ENCODE results near the gene ASB14.

Gene ASB14

GRCh38 chr3:57256844-57257243 lies 35.6 kb downstream of the ASB14 start:
- no peak overlapping the region for H3K4me3 ChIP-seq (ENCODE audit: low read depth, low read length)
- no peak for TF ChIP-seq CTCF (IDR thresholded peaks at IDR 0.05; ENCODE audit: borderline replicate concordance, insufficient read depth, low read depth, low read length)

GRCh38 chr3:57252404-57252803 lies 40.1 kb downstream of the ASB14 start:
- TF ChIP-seq CTCF (IDR thresholded peaks at IDR 0.05; ENCODE audit: borderline replicate concordance, insufficient read depth, low read depth, low read length), result no peak
- H3K4me3 ChIP-seq (ENCODE audit: low read depth, low read length), result no peak overlapping the region

GRCh38 chr3:57244946-57245345 lies 47.5 kb downstream of the ASB14 start:
- no peak overlapping the region for H3K4me3 ChIP-seq (ENCODE audit: low read depth, low read length)
- no peak for TF ChIP-seq CTCF (IDR thresholded peaks at IDR 0.05; ENCODE audit: borderline replicate concordance, insufficient read depth, low read depth, low read length)

- H3K4me3 ChIP-seq (ENCODE audit: low read depth, low read length), result no peak overlapping the region
- no peak for TF ChIP-seq CTCF (IDR thresholded peaks at IDR 0.05; ENCODE audit: borderline replicate concordance, insufficient read depth, low read depth, low read length)
Observed at GRCh38 chr3:57234613-57235575, 57.6 kb downstream of the ASB14 start.

- H3K4me3 ChIP-seq (ENCODE audit: low read depth, low read length), result no peak overlapping the region
- no peak for TF ChIP-seq CTCF (IDR thresholded peaks at IDR 0.05; ENCODE audit: borderline replicate concordance, insufficient read depth, low read depth, low read length)
Observed at GRCh38 chr3:57233799-57234198, 58.7 kb downstream of the ASB14 start.

- TF ChIP-seq CTCF (IDR thresholded peaks at IDR 0.05; ENCODE audit: borderline replicate concordance, insufficient read depth, low read depth, low read length), result no peak
- no peak overlapping the region for H3K4me3 ChIP-seq (ENCODE audit: low read depth, low read length)
Observed at GRCh38 chr3:57230006-57230405, 62.5 kb downstream of the ASB14 start.
